ENCODE measurements around the gene KRTAP5-5.
"Not testable (repeated sequence)": the region's sequence is repeated elsewhere in the genome, so short reads cannot be mapped to it uniquely, and the experiment has no call there.

- TF ChIP-seq POLR2A (IDR thresholded peaks at IDR 0.05; ENCODE audit: low read depth, low read length); POLR2AphosphoS5 (IDR thresholded peaks at IDR 0.05; ENCODE audit: low read depth, low read length); TAF1 (IDR thresholded peaks at IDR 0.05; ENCODE audit: low read depth, low read length); PAX5 (IDR thresholded peaks at IDR 0.05; ENCODE audit: insufficient read depth, low read length, severe bottlenecking); SPI1 (IDR thresholded peaks at IDR 0.05; ENCODE audit: low read depth, low read length): not testable (repeated sequence)
Observed at GRCh38 chr11:1607156-1607845, 22.3 kb upstream of the KRTAP5-5 start.

All from GM12891 (cell line).